Measurements from ENCODE around the gene CPXM2. TPM values are rescaled to one million over a fixed set of nuclear protein-coding genes. Genes with fewer than 3 reads are reported as not detected.

Gene CPXM2
- total RNA-seq, 4 donors from 2014 or later: 2.1 to 48.2 (median 17.8) TPM

DNA sequence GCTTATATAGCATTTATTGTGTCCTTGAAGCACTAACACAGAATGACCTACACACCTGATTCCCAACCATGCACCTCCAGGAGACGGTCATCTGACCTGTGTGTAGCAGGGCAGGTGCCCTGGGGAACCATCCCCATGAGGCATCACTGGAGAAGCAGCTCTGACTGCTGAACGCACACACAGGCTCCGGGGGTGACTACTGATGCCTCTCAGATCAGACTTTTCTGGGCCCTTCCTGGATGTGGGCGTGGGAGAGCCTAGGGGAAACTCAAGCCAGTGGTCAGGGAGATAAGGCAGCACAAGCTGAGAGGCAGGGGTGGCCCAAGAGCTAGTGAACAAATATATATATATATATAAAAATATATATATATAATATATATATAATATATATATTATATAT is 37.6 kb downstream of the CPXM2 start:
- Histone ChIP-seq H3K36me3 (no peaks in the 10 kb centered on the region), H3K9me3 (no peaks in the 10 kb centered on the region), H3K4me3 (no peak overlapping the region), H3K27ac (no peak overlapping the region), H3K27me3 (no peaks in the 10 kb centered on the region), H3K4me1 (no peaks in the 10 kb centered on the region)
- TF ChIP-seq CTCF (IDR thresholded peaks at IDR 0.05) (no peak), POLR2A (IDR thresholded peaks at IDR 0.05) (no peak)
- intact Hi-C loops (cut with DNase I; ENCODE audit: low total_unique reads): no loop called here
- no peak for DNase-seq

GRCh38 chr10:123852411-123852951 is 39.1 kb downstream of the CPXM2 start:
- Histone ChIP-seq H3K9me3 (no peaks in the 10 kb centered on the region), H3K4me1 (no peaks in the 10 kb centered on the region), H3K4me3 (no peak overlapping the region), H3K27me3 (no peaks in the 10 kb centered on the region), H3K27ac (no peak overlapping the region), H3K36me3 (no peaks in the 10 kb centered on the region)
- DNase-seq: no peak
- TF ChIP-seq CTCF (IDR thresholded peaks at IDR 0.05) (no peak), POLR2A (IDR thresholded peaks at IDR 0.05) (no peak)
- intact Hi-C loops (cut with DNase I; ENCODE audit: low total_unique reads): no loop called here

DNA sequence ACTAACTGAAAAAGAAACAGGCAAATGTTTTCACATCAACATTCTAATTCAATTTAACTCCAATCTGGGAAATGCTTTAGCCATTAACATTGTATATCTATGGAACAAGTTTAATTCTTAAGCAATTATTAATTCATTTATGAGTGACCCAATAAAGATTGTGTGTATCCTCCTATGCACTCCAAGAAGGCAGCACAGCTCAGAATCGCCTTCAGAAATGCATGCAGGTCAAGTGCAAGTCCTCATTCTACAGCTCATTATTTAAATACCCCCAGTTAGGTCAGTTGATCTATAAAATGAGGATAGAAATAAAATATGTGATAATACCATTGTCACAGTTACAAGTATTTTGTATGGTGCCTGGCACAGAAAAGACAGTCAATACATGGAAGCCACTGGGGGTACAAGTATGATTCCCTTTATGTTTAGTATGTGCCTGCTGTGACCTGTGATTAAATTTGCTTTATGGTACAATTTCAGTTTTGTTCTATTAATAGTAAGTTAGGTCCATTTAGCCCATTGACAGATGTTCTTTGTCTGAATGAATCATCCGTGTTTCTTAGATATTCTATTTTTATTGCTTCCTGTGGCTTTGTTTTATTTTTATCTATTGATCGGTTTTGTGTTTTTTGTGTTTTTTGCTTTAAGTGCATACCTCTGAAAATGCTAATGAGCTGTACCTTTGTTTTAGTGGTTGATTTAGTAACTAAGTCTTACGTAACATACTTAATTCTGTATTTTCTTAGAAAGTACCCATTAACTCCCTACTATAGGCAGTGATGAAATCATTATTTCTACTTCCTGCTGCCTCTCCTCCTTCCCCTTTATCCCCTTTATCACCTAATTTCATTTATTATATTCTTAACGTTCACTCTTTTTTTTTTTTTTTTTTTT is 42.8 kb downstream of the CPXM2 start:
- no peaks in the 10 kb centered on the region for H3K27me3 ChIP-seq
- intact Hi-C loops (cut with DNase I; ENCODE audit: low total_unique reads): no loop called here
- H3K27ac ChIP-seq: no peak overlapping the region
- H3K9me3 ChIP-seq: no peaks in the 10 kb centered on the region
- no peak for DNase-seq
- TF ChIP-seq CTCF (IDR thresholded peaks at IDR 0.05) (no peak), POLR2A (IDR thresholded peaks at IDR 0.05) (no peak)
- no peaks in the 10 kb centered on the region for H3K36me3 ChIP-seq
- no peak overlapping the region for H3K4me3 ChIP-seq
- H3K4me1 ChIP-seq: no peaks in the 10 kb centered on the region

- H3K4me1 ChIP-seq: no peaks in the 10 kb centered on the region
- TF ChIP-seq CTCF (IDR thresholded peaks at IDR 0.05): no peak
- no peak for TF ChIP-seq POLR2A (IDR thresholded peaks at IDR 0.05)
- no peaks in the 10 kb centered on the region for H3K36me3 ChIP-seq
- DNase-seq: no peak
- H3K9me3 ChIP-seq: no peaks in the 10 kb centered on the region
- H3K27me3 ChIP-seq: no peaks in the 10 kb centered on the region
- no peak overlapping the region for H3K4me3 ChIP-seq
- H3K27ac ChIP-seq: no peak overlapping the region
- intact Hi-C loops (cut with DNase I; ENCODE audit: low total_unique reads): no loop called here
Measured at GRCh38 chr10:123847686-123848432, 43.7 kb downstream of the CPXM2 start.

DNA sequence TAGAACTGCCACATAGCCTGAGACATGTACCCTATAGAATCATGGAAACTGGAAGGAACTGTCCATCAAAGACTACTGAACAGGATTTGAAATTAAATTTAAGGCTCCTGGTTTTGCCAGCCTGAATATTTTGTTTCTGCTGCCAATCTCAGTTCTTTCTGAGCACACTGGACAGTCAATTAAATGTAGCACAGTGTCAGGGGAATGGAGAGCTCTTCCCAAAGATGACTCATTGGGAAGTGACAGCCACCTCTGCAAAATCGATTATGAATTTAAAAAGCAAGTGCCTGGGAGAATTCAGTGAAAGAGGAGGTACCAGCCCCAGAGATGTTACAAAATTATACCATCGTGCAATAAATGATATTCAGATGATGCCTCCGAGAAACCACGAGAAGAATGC is 47.8 kb downstream of the CPXM2 start:
- Histone ChIP-seq H3K27ac (no peak overlapping the region), H3K4me3 (no peak overlapping the region), H3K9me3 (no peaks in the 10 kb centered on the region), H3K4me1 (no peaks in the 10 kb centered on the region), H3K36me3 (no peaks in the 10 kb centered on the region), H3K27me3 (no peaks in the 10 kb centered on the region)
- TF ChIP-seq CTCF (IDR thresholded peaks at IDR 0.05): no peak
- no peak for TF ChIP-seq POLR2A (IDR thresholded peaks at IDR 0.05)
- DNase-seq: no peak
- intact Hi-C loops (cut with DNase I; ENCODE audit: low total_unique reads): no loop called here

All from uterus (tissue), 4 donors.